Mesenteric fat pad (tissue), 1 donor: ENCODE results near the gene GPD1L. TPM values are rescaled to one million over a fixed set of nuclear protein-coding genes. Genes with fewer than 3 reads are reported as not detected.

Experiments
- total RNA-seq: library from RNA; stranded (reverse); fragmentation: NEBNext Ultra II Directional; extraction: Animal tissue kit (Norgen Biotek cat#: 25700); gene quantifications from one replicate; pipeline ENCODE4 v1.2.1, GENCODE V29; 2021
- donor health status: DM: yes; HTN: yes; CAD: no.

Gene GPD1L
- total RNA-seq, 1 donor from 2014 or later = 51.7 TPM

Other genes starting within 250 kb of the GPD1L start
- gene OSBPL10, start 125.4 kb upstream of the GPD1L start, total RNA-seq = 18.9 TPM
- 0.45 TPM for gene ZNF860, start 124.9 kb upstream of the GPD1L start, total RNA-seq
- 5.6 TPM for gene CMTM8, start 132.1 kb downstream of the GPD1L start, total RNA-seq